OCI-LY3 (cell line): ENCODE measurements around the gene JPT2.

ENCODE experiments used
- H2AFZ ChIP-seq: fragments of 200-600, 300-600 bp; shearing (Covaris generic); 2 replicates; pipeline ENCODE4 v1.6.0; 2014; ENCODE audit warnings: antibody characterized with exemption, low read depth, low read length
- H3K27ac ChIP-seq: fragments of 200-600, 300-600 bp; sonication (generic); 2 replicates; pipeline ENCODE4 v1.5.1; 2014; ENCODE audit warnings: mild to moderate bottlenecking, low read length, moderate library complexity, mixed read lengths
- H3K27me3 ChIP-seq: fragments of 200-600, 300-600 bp; sonication (generic); 2 replicates; pipeline ENCODE4 v1.6.1; 2014; ENCODE audit warnings: low read depth, low read length, mixed read lengths
- H3K36me3 ChIP-seq: fragments of 200-600, 300-600 bp; sonication (generic); replicated peaks from 2 replicates; pipeline ENCODE3; 2014; ENCODE audit warnings: low read depth, low read length, mixed read lengths
- H3K4me1 ChIP-seq: fragments of 300-600, 200-600 bp; sonication (generic); 2 replicates; pipeline ENCODE4 v1.6.1; 2014; ENCODE audit warnings: low read length, mixed read lengths
- H3K4me2 ChIP-seq: fragments of 200-600, 300-600 bp; sonication (generic); 2 replicates; pipeline ENCODE4 v1.6.1; 2014; ENCODE audit warnings: low read length, mixed read lengths
- H3K4me3 ChIP-seq: fragments of 300-600, 200-600 bp; sonication (generic); 2 replicates; pipeline ENCODE4 v1.5.1; 2014; ENCODE audit warnings: antibody characterized with exemption, mild to moderate bottlenecking, low read length, moderate library complexity
- H3K79me2 ChIP-seq: fragments of 300-600, 200-600 bp; shearing (Covaris generic); 2 replicates; pipeline ENCODE4 v1.6.1; 2014; ENCODE audit warnings: mild to moderate bottlenecking, low read length, mixed read lengths
- H3K9ac ChIP-seq: fragments of 300-600, 200-600 bp; shearing (Covaris generic); 2 replicates; pipeline ENCODE4 v1.6.0; 2014; ENCODE audit warnings: mild to moderate bottlenecking, low read length, moderate library complexity
- H3K9me3 ChIP-seq: fragments of 200-600, 300-600 bp; shearing (Covaris generic); 2 replicates; pipeline ENCODE4 v1.6.1; 2014; ENCODE audit warnings: low read length, mixed read lengths; ENCODE audit not compliant: insufficient read depth
- H4K20me1 ChIP-seq: fragments of 200-600, 300-600 bp; sonication (generic); 2 replicates; pipeline ENCODE4 v1.6.1; 2016; ENCODE audit warnings: low read length, mixed read lengths; ENCODE audit not compliant: insufficient read depth
- CTCF ChIP-seq: fragments of 200-600, 300-600 bp; sonication (generic); IDR thresholded peaks from 2 replicates; pipeline ENCODE4 v1.5.1; 2014; ENCODE audit warnings: antibody characterized with exemption, low read length, low read depth
- EZH2phosphoT487 ChIP-seq: fragments of 200-600 bp; shearing (Covaris generic); IDR thresholded peaks from 2 replicates; pipeline ENCODE4 v1.6.1; 2018; ENCODE audit warnings: antibody characterized with exemption, mixed run types, low read depth

JPT2 gene

DNA sequence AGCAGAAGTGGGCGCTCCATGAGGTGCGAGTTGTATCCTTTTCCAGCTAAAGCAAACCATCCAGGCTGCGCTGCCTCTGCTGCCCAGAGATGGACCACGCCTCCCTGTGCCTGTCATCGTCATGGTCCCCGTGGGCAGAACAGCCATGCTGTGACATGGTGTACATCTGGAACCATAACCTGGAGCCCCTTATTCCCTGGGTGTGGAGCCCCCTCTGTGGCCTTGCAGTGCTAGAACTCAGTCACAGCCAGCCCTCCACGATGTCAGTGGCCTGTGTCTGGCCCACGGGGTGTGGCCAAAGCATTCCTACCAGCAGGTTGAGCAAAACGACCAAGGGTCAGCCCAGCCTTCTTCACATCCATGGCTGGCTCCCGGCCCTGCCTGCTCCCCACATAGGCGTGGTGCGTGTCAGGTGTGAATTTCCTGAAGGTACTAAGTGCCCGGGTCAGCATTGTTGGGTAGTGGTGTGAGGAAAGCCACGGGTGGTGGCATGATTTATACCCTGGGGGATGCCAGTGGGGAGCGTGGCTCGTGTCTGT is 22.7 kb upstream of the JPT2 start:
- no peak overlapping the region for H3K27ac ChIP-seq
- no peak for TF ChIP-seq CTCF
- H3K9me3 ChIP-seq = no peaks in the 10 kb centered on the region
- no peak overlapping the region for H3K4me2 ChIP-seq
- H3K36me3 ChIP-seq = peaks cover 29% of the 10 kb centered on the region
- no peak overlapping the region for H2AFZ ChIP-seq
- no peaks in the 10 kb centered on the region for H3K27me3 ChIP-seq
- no peak overlapping the region for H3K4me3 ChIP-seq
- H4K20me1 ChIP-seq = no peaks in the 10 kb centered on the region
- no peak overlapping the region for H3K9ac ChIP-seq
- peaks cover 3% of the 10 kb centered on the region; the same call in 1 of the 2 replicates for H3K79me2 ChIP-seq
- H3K4me1 ChIP-seq = no peaks in the 10 kb centered on the region

GRCh38 chr16:1655909-1656807 is 21.9 kb upstream of the JPT2 start:
- no peak for TF ChIP-seq CTCF
- TF ChIP-seq EZH2phosphoT487 = no peak
- Histone ChIP-seq H3K36me3 (peaks cover 23% of the 10 kb centered on the region), H3K9ac (no peak overlapping the region), H3K27ac (no peak overlapping the region), H4K20me1 (no peaks in the 10 kb centered on the region), H3K4me1 (no peaks in the 10 kb centered on the region), H3K9me3 (no peaks in the 10 kb centered on the region), H3K79me2 (0 out of 2 replicates have a peak, but pooled peaks cover 3% of the 10 kb centered on the region), H2AFZ (no peak overlapping the region), H3K4me3 (no peak overlapping the region), H3K4me2 (no peak overlapping the region), H3K27me3 (no peaks in the 10 kb centered on the region)

DNA sequence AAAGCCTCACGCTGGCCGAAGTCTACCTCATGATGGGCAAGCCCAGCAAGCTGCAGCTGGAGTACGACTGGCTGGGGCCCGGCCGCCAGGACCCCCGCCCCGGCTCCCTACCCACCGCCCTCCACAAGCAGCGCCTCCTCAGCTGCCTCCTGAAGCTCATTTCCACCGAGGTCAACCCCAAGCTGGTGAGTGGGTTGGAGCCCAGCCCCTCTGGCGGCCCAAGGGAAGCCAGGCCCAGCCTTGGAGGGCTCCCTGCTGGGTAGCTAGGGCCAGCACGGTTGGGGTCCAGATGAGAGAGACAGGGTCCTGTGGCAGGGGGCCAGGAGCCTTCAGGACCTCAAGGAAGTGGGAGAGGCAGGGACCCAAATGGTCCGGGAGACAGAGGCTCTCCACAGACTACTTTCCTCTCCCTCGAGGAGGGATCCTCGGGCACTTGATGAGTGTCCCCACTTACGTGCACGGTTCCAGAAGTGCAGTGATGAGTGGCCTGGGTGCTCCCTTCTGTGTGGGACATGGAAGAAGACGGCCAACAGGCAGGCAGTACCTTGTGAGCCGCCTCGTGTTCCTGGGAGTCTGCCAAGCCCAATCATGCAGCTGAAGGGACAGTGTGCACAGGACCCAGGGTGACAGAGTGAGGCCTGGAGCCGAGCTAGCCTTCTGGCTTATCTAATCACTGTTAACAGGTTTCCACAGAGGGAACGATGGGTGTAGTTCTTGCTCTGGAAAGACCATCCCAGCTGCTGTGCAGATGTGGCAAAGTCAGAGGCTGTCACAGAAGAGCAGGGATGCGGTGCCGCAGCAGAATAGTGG is 21.1 kb upstream of the JPT2 start:
- Histone ChIP-seq H3K27me3 (no peaks in the 10 kb centered on the region), H3K9ac (no peak overlapping the region), H3K4me3 (no peak overlapping the region), H2AFZ (no peak overlapping the region), H3K4me2 (no peak overlapping the region), H3K4me1 (no peaks in the 10 kb centered on the region), H3K36me3 (peaks cover 22% of the 10 kb centered on the region), H3K9me3 (no peaks in the 10 kb centered on the region), H3K27ac (no peak overlapping the region), H3K79me2 (no peaks in the 10 kb centered on the region), H4K20me1 (no peaks in the 10 kb centered on the region)
- no peak for TF ChIP-seq CTCF
- no peak for TF ChIP-seq EZH2phosphoT487

GRCh38 chr16:1657841-1658240 is 20.2 kb upstream of the JPT2 start:
- Histone ChIP-seq H4K20me1 (no peaks in the 10 kb centered on the region), H3K27ac (no peak overlapping the region), H2AFZ (no peak overlapping the region), H3K9me3 (no peaks in the 10 kb centered on the region), H3K27me3 (no peaks in the 10 kb centered on the region), H3K79me2 (no peaks in the 10 kb centered on the region), H3K9ac (no peak overlapping the region), H3K4me2 (no peak overlapping the region), H3K4me3 (no peak overlapping the region), H3K4me1 (no peaks in the 10 kb centered on the region), H3K36me3 (peaks cover 22% of the 10 kb centered on the region)
- TF ChIP-seq CTCF (no peak), EZH2phosphoT487 (no peak)
